GM12878 (cell line): ENCODE measurements around the gene NPIPA3. TPM values are rescaled to one million over a fixed set of nuclear protein-coding genes. Genes with fewer than 3 reads are reported as not detected.
"Not testable (repeated sequence)": the region's sequence is repeated elsewhere in the genome, so short reads cannot be mapped to it uniquely, and the experiment has no call there.

Experiments
- ATAC-seq: fragments of 200-7000 bp; cut with Tn5 transposase; 3 replicates; pipeline ENCODE4 v1.9.1; 2020; ENCODE audit warnings: mild to moderate bottlenecking, moderate library complexity
- BruUV-seq: library from RNA; stranded (reverse); fragments of 400-500 nt; replicated peaks from 2 replicates; lab custom pipeline; 2021; lab: Mats Ljungman, UMichigan
- CTCF ChIA-PET: fragments of 300-600 bp; sonication (Branson Sonifier 250); formaldehyde crosslinking; extraction: SDS; loops from one replicate; lab custom pipeline; 2021; ENCODE audit warnings: inconsistent platforms; lab: Yijun Ruan, JAX
- POLR2A ChIA-PET: fragments of 350-600 bp; formaldehyde crosslinking; extraction: SDS; loops from one replicate; lab custom pipeline; 2021; ENCODE audit warnings: inconsistent platforms; lab: Charles Lee
- RAD21 ChIA-PET: fragments of 300-600 bp; sonication (Branson Sonifier 250); formaldehyde crosslinking; loops from one replicate; lab custom pipeline; 2023; ENCODE audit warnings: antibody characterized with exemption; ENCODE audit not compliant: unreplicated experiment; lab: Charles Lee
- SMC1A ChIA-PET: fragments of 300-600 bp; sonication (Branson Sonifier 250); formaldehyde crosslinking; loops from one replicate; lab custom pipeline; 2023; ENCODE audit not compliant: unreplicated experiment, uncharacterized antibody; lab: Charles Lee
- DNase-seq: peaks from one replicate; pipeline ENCODE4 v3.0.0-alpha.2; 2011; ENCODE audit warnings: low read depth, low spot score
- FAIRE-seq: peaks from 3 replicates; lab custom pipeline; 2011; peaks lifted over from hg19 to GRCh38; lab: Jason Lieb, UNC
- H2AFZ ChIP-seq: 2 replicates; pipeline ENCODE4 v1.6.0; 2011; ENCODE audit warnings: low read depth, low read length, control low read depth; ENCODE audit not compliant: control insufficient read depth
- H3K27ac ChIP-seq: 2 replicates; pipeline ENCODE4 v1.5.1; 2011; ENCODE audit warnings: control low read depth; ENCODE audit not compliant: control insufficient read depth, insufficient read depth
- H3K27me3 ChIP-seq, 2 experiments: replicated peaks in 1 of 2; 2 replicates each; pipeline versions ENCODE4 v1.6.0 to v1.6.1; 2011; ENCODE audit warnings: low read length in 1 of 2; ENCODE audit not compliant: control insufficient read depth in 2 of 2, insufficient read depth in 2 of 2
- H3K36me3 ChIP-seq, 2 experiments: 2 replicates each; pipeline ENCODE4 v1.5.1; 2011; ENCODE audit warnings: low read length in 1 of 2; ENCODE audit not compliant: control insufficient read depth in 2 of 2, insufficient read depth in 2 of 2
- H3K4me1 ChIP-seq: 2 replicates; pipeline ENCODE4 v1.6.1; 2011; ENCODE audit warnings: mild to moderate bottlenecking, low read length, moderate library complexity, mixed read lengths; ENCODE audit not compliant: control insufficient read depth, insufficient read depth
- H3K4me2 ChIP-seq: 2 replicates; pipeline ENCODE4 v1.6.0; 2011; ENCODE audit warnings: control low read depth; ENCODE audit not compliant: control insufficient read depth, insufficient read depth
- H3K4me3 ChIP-seq: fragments of 200-600 bp; sonication (generic); 2 replicates; pipeline ENCODE4 v1.5.1; 2016
- H3K79me2 ChIP-seq: 2 replicates; pipeline ENCODE4 v1.6.0; 2011; ENCODE audit warnings: low read length; ENCODE audit not compliant: control insufficient read depth, insufficient read depth
- H3K9ac ChIP-seq: 2 replicates; pipeline ENCODE4 v1.8.0; 2011; ENCODE audit warnings: low read length, control low read depth, mixed read lengths; ENCODE audit not compliant: control insufficient read depth, insufficient read depth
- H3K9me3 ChIP-seq: replicated peaks from 3 replicates; pipeline ENCODE4 v1.5.1; 2011; ENCODE audit warnings: mild to moderate bottlenecking, low read length; ENCODE audit not compliant: control insufficient read depth, insufficient read depth
- H4K20me1 ChIP-seq: 2 replicates; pipeline ENCODE4 v1.6.0; 2011; ENCODE audit not compliant: control insufficient read depth, insufficient read depth
- WGBS: methylation state at CpG from one replicate; pipeline ENCODE4 v1.1.6; 2016; ENCODE audit warnings: low lambda C conversion rate; ENCODE audit not compliant: insufficient replicate concordance, insufficient coverage; ENCODE audit errors: missing lambda C conversion rate; 5-methylcytosine and 5-hydroxymethylcytosine counted together
- in situ Hi-C: fragments of 300-500 bp; cut with MboI; formaldehyde crosslinking; loops from 9 replicates; pipeline ENCODE4 v1.14.3; 2018; ENCODE audit warnings: mixed read lengths
- intact Hi-C: fragments of 100-400 bp; cut with micrococcal nuclease; formaldehyde crosslinking; loops from one replicate; pipeline ENCODE4 v1.14.2; 2022; ENCODE audit not compliant: unreplicated experiment
- polyA plus RNA-seq, 11 experiments: library from polyadenylated mRNA; depleted of rRNA in 4 of 11; unstranded in 6 of 11; stranded (reverse) in 5 of 11; fragments of >200 nt; fragmentation: Nextera tagmentation in 4 of 11; fragmentation: Illumina TruSeq in 1 of 11; extraction: Ambion mirVana in 4 of 11; extraction: Trizol in 1 of 11; gene quantifications; 1 replicate in 1 of 11; 2 replicates in 10 of 11; pipeline versions ENCODE4 v1.2.1 to v1.2.3, GENCODE V29; 2011 to 2016; ENCODE audit warnings: inconsistent platforms in 2 of 11, missing spikeins in 2 of 11, low read depth in 1 of 11
- total RNA-seq, 4 experiments: library from RNA; depleted of rRNA in 3 of 4; stranded (reverse); fragments of >200 nt in 3 of 4; fragmentation: Illumina TruSeq in 1 of 4; extraction: Trizol in 1 of 4; gene quantifications; 2 replicates each; pipeline versions ENCODE4 v1.2.1 to v1.2.3, GENCODE V29; 2013 to 2021

The NPIPA3 gene
- total and polyA plus RNA-seq, 10 of the 15 experiments (the other 5 are each of a cell fraction or from before 2014, with no cell fraction given) = 0.37 to 1.4 (median 0.85) TPM; not detected in 1

GRCh38 chr16:14741794-14742193 is 38.6 kb downstream of the NPIPA3 start:
- H2AFZ ChIP-seq, H3K27ac ChIP-seq, POLR2A ChIA-PET, H3K9ac ChIP-seq, intact Hi-C loops, H4K20me1 ChIP-seq, CTCF ChIA-PET, in situ Hi-C loops, RAD21 ChIA-PET, BruUV-seq, SMC1A ChIA-PET, H3K4me3 ChIP-seq, ATAC-seq, H3K27me3 ChIP-seq, DNase-seq, H3K4me1 ChIP-seq, H3K79me2 ChIP-seq, H3K4me2 ChIP-seq, FAIRE-seq, H3K9me3 ChIP-seq, H3K36me3 ChIP-seq: not testable (repeated sequence)
- WGBS = no CpG with 5 or more reads among the region's 11 CpGs

- no CpG with 5 or more reads among the region's 73 CpGs for WGBS
- in situ Hi-C loops, CTCF ChIA-PET, DNase-seq, POLR2A ChIA-PET, H2AFZ ChIP-seq, H3K4me2 ChIP-seq, H3K27me3 ChIP-seq, H3K9ac ChIP-seq, BruUV-seq, H3K4me1 ChIP-seq, H3K36me3 ChIP-seq, SMC1A ChIA-PET, H4K20me1 ChIP-seq, RAD21 ChIA-PET, H3K9me3 ChIP-seq, H3K27ac ChIP-seq, intact Hi-C loops, H3K4me3 ChIP-seq, H3K79me2 ChIP-seq: not testable (repeated sequence)
- FAIRE-seq (peak; percentile 23), ATAC-seq (peak; percentile 99)
Measured at GRCh38 chr16:14742273-14743128, 39.3 kb downstream of the NPIPA3 start, which contains the start of gene NPIPA2. Gene NPIPA2 (plus strand): TSS chr16:14742533. CDS start chr16:14748066, 5,533 bp downstream.

- in situ Hi-C loops, H3K9ac ChIP-seq, H3K4me1 ChIP-seq, FAIRE-seq, H3K4me2 ChIP-seq, ATAC-seq, H3K79me2 ChIP-seq, H2AFZ ChIP-seq, SMC1A ChIA-PET, H3K4me3 ChIP-seq, H3K27ac ChIP-seq, DNase-seq, POLR2A ChIA-PET, CTCF ChIA-PET, H3K9me3 ChIP-seq, H4K20me1 ChIP-seq, H3K27me3 ChIP-seq, intact Hi-C loops, RAD21 ChIA-PET, H3K36me3 ChIP-seq, BruUV-seq: not testable (repeated sequence)
- WGBS = no CpG with 5 or more reads among the region's 2 CpGs
Measured at GRCh38 chr16:14773654-14774053, 70.4 kb downstream of the NPIPA3 start.

GRCh38 chr16:14775624-14776023 is 72.4 kb downstream of the NPIPA3 start:
- FAIRE-seq, H3K4me3 ChIP-seq, H3K9me3 ChIP-seq, BruUV-seq, H3K4me1 ChIP-seq, POLR2A ChIA-PET, H4K20me1 ChIP-seq, H3K36me3 ChIP-seq, H3K4me2 ChIP-seq, H3K9ac ChIP-seq, H3K27ac ChIP-seq, H3K79me2 ChIP-seq, DNase-seq, H2AFZ ChIP-seq, ATAC-seq, intact Hi-C loops, in situ Hi-C loops, CTCF ChIA-PET, H3K27me3 ChIP-seq, SMC1A ChIA-PET, RAD21 ChIA-PET: not testable (repeated sequence)
- no CpG with 5 or more reads among the region's 2 CpGs for WGBS
